HepG2 (cell line): ENCODE measurements around the gene PDE4C.

Source experiments
- CCAR2 ChIP-seq: fragments of 200-400 bp; formaldehyde crosslinking; optimal IDR thresholded peaks from 2 replicates; pipeline ENCODE3; 2018; ENCODE audit warnings: low read depth, mild to moderate bottlenecking, low read length, moderate library complexity
- CTCF ChIP-seq: sonication (generic); formaldehyde crosslinking; IDR thresholded peaks from 2 replicates; pipeline ENCODE4 v1.5.0; 2020; ENCODE audit warnings: mild to moderate bottlenecking, missing genetic modification reagents, moderate library complexity
- KLF11 ChIP-seq: IDR thresholded peaks from 2 replicates; pipeline ENCODE4 v1.6.1; 2016; ENCODE audit warnings: missing compliant biosample characterization
- NR2F1 ChIP-seq, 2 experiments: fragments of 450-650 bp in 1 of 2; formaldehyde crosslinking in 1 of 2; IDR thresholded peaks; 2 replicates each; pipeline versions ENCODE4 v1.5.0 to v1.6.1; 2016 to 2020; ENCODE audit warnings: mild to moderate bottlenecking in 1 of 2, missing compliant biosample characterization in 1 of 2, missing genetic modification reagents in 1 of 2, moderate library complexity in 1 of 2
- NR3C1 ChIP-seq: sonication (generic); formaldehyde crosslinking; IDR thresholded peaks from 2 replicates; pipeline ENCODE4 v1.4.0; 2020; ENCODE audit warnings: missing genetic modification reagents
- PRDM10 ChIP-seq: sonication (generic); formaldehyde crosslinking; IDR thresholded peaks from 2 replicates; pipeline ENCODE4 v1.4.0; 2020; ENCODE audit warnings: low read depth, missing genetic modification reagents
- ZNF280B ChIP-seq: sonication (generic); formaldehyde crosslinking; IDR thresholded peaks from 2 replicates; pipeline ENCODE4 v1.5.0; 2020; ENCODE audit warnings: missing genetic modification reagents, mild to moderate bottlenecking, borderline replicate concordance

- TF ChIP-seq CTCF (CRISPR knock-in tag) (0 out of 2 replicates have a peak, but pooled peaks have one; percentile 8), NR3C1 (CRISPR knock-in tag) (no peak), KLF11 (CRISPR knock-in tag) (no peak), NR2F1 (CRISPR knock-in tag; IDR thresholded peaks at IDR 0.05) (peak in 1 of 2 experiments; percentile 64; a peak in 2 of 4 replicates), PRDM10 (no peak), ZNF280B (CRISPR knock-in tag) (no peak), CCAR2 (no peak)
Observed at GRCh38 chr19:18274219-18274780, 48.1 kb upstream of the PDE4C start, which contains the start of gene IQCN.
